ENCODE results near the gene SLC8A2.
"Not testable (repeated sequence)": the region's sequence is repeated elsewhere in the genome, so short reads cannot be mapped to it uniquely, and the experiment has no call there.

The SLC8A2 gene

DNA sequence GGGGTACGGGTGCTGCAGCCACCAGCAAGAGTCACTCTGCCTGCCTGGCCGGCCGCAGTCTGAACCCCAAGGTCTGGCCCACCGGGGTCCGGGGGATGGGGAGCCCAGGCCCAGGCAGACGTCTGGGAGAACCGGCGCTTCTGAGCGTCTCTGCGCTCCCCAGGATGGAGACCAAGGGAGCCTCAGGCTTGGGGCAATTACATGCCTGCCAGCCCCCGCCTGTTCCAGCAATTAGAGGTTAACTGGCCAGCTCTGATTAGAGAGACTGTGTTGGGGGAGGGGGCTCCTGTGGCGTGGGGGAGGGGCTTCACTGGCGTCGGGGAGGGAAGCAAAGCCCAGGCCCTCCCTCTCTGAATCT, 64.3 kb downstream of the SLC8A2 start:
- no peak for DNase-seq

- DNase-seq = no peak
These were observed 64.8 kb downstream of the SLC8A2 start for GRCh38 chr19:47406711-47407416.

DNA sequence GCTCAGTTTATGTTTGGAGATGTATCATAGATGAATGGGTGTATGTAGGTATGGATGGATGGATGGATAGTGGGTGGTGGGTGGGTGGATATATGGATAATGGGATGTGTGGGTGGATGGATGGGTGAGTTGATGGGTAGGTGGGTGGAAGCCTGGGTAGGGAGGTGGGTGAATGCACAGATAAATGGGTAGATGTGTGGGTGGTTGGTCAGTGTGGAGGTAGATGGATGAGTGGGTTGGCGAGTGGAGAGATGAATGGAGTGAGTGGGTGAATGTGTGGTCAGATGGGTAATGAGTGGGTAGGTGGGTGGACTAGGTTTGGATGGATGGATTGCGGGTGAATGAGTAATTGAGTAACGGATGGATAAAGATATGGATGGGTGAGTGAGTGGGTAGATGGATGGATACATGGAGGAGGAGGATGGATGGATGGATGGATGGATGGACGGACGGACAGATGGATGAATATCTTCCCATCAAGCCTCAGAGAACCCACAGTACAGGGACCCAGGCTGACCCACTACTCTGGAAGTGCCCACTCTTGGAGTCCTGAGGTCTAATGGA, 65.8 kb downstream of the SLC8A2 start:
- DNase-seq = no peak

- no peak for DNase-seq
These were observed 66.5 kb downstream of the SLC8A2 start for GRCh38 chr19:47405197-47405550.

DNA sequence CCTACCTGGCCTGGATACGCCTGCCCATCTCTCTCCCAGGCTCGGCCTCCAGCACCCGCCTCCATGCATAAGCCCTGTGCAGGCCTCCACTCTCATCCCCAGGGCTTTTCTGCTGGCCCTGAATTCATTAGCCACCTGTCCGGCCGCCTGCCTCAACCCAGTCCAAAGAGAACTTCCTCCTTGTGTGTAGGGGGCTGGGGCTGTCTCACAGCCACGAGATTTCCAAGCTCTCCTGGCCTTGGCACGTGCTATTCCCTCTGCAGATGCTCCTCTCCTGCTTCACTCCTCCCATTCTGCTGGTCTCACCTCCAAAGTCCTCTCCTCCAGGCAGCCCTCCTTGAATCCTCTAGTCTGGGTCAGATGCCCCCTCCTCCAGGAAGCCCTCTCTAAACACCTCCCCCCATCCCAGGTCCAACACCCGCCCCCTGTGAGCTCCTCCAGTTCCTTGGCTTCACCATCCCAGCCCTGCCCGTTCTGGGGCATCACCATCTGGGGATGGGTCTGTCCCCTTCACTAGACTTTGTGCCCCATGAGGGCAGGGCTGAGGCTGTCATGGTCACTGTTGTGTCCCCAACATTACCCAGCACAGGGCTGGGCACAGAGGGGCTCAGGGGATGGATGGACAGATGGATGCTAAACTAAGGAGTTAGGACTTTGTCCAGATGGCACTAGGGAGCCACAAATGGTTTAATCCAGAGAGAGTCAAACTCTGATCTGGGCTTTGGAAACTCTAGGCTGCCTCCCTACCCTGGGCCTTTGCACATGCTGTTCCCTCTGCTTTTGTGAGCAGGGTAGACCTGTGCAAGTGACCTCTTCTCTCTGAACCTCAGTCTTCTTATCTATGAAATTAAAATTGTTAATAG, 67.1 kb downstream of the SLC8A2 start:
- no peak for DNase-seq

GRCh38 chr19:47402504-47402903, 69.2 kb downstream of the SLC8A2 start:
- no peak for DNase-seq

DNA sequence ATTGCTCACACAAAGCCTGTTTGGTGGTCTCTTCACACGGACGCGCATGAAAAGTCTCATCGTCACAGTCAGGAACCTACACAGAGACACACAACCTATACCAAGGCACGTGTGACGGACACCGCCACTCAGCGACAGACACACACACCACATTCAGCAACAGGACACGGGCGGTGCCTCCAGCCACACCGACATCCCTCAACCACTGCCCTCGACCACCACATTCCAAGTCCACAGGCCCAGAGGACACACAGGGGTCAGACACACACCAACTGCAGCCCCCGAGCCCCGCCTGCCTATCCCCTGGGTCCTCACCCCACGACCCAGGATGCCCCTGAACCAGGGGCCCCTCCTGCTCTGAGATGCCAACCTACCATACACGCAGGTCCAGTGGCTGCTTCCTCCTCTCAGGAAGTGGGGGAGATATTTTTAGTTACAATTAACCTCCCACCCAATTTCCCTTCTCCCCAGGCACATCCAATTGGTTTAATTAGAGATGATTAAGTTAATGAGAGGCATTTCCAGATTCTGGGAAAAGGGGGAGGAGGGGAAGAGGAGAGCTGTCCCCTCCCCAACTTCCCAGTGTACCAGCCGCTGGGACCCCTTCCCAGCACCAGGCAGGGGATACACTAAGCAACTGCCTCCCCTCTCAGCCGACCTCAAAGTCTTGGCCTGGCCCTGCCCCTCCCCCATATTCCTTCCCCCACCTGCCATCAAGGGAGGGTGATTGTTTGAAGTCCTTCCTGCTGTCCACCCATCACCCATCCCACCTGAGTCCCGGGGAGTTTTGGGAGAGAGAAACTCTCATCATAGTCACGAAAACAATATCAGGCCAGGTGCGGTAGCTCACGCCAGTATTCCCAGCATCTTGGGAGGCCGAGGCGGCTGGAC, 72.7 kb downstream of the SLC8A2 start:
- DNase-seq = no peak

GRCh38 chr19:47391510-47392223, 80.0 kb downstream of the SLC8A2 start:
- DNase-seq = peak; percentile 80

DNA sequence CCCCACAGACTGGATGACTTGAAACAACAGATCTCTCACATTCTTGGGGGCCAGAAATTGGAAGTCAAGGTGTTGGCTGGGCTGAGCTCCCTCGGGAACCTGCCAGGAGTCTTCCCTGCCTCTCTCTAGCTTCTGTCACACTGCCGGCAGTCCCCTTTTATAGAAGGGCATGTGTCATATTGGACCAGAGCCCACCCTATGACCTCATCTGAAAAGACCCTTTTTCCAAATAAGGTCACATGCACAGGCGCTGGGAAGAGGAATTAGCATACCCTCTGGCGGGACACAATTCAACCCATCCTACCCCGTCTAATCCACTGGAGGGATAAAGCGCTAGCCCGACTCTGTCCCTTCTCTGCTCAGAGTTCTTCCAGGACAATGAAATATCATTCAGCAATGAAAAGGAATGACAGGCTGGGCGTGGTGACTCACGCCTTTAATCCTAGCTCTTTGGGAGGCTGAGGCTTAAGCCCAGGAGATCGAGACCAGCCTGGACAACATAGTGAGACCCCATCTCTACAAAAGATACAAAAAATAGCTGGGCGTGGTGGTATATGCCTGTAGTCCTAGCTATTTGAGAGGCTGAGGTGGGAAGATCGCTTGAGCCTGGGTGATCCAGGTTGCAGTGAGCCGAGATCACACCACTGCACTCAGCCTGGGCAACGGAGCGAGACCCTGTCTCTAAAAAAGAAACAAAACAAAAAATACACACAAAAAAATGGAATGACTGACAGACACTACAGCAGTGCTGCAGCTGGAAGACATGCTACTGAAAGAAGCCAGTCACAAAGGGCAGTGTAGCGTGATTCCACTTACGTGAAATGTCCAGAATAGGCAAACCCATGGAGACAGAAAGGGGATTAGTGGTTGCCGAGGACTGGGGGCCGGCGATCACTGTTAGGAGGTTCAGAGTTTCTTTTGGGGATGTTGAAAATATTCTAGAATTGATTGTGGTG, 80.9 kb downstream of the SLC8A2 start:
- DNase-seq = peak; percentile 51

- no peak for DNase-seq
These were observed 82.5 kb downstream of the SLC8A2 start for GRCh38 chr19:47389150-47389556.

DNA sequence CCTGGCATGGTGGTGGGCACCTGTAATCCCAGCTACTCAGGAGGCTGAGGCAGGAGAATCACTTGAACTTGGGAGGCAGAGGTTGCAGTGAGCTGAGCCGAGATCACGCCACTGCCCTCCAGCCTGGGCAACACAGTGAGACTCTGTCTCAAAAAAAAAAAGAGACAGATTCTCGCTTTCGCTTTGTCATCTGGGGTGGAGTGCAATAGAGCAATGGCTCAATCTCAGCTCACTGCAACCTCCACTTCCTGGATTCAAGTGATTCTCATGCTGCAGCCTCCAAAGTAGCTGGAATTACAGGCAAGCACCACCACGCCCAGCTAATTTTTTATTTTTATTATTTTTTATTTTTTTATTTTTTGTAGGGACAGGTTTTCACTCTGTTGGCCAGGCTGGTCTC, 83.0 kb downstream of the SLC8A2 start:
- not testable (repeated sequence) for DNase-seq

- DNase-seq = not testable (repeated sequence)
These were observed 84.1 kb downstream of the SLC8A2 start for GRCh38 chr19:47387623-47388022.

DNA sequence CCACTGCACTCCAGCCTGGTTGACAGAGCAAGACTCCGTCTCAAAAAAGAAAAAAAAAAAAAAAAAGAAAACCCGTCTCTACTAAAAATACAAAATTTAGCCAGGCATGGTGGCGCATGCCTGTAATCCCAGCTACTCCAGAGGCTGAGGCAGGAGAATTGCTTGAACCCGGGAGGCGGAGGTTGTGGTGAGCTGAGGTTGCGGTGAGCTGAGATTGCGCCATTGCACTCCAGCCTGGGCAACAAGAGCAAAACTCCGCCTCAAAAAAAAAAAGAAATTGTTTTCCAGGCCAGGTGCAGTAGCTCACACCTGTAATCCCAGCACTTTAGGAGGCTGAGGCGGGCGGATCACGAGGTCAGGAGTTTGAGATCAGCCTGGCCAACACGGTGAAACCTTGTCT, 85.1 kb downstream of the SLC8A2 start:
- DNase-seq = not testable (repeated sequence)

- not testable (repeated sequence) for DNase-seq
These were observed 87.2 kb downstream of the SLC8A2 start for GRCh38 chr19:47384533-47384932.

GRCh38 chr19:47383890-47384289, 87.8 kb downstream of the SLC8A2 start:
- not testable (repeated sequence) for DNase-seq

DNA sequence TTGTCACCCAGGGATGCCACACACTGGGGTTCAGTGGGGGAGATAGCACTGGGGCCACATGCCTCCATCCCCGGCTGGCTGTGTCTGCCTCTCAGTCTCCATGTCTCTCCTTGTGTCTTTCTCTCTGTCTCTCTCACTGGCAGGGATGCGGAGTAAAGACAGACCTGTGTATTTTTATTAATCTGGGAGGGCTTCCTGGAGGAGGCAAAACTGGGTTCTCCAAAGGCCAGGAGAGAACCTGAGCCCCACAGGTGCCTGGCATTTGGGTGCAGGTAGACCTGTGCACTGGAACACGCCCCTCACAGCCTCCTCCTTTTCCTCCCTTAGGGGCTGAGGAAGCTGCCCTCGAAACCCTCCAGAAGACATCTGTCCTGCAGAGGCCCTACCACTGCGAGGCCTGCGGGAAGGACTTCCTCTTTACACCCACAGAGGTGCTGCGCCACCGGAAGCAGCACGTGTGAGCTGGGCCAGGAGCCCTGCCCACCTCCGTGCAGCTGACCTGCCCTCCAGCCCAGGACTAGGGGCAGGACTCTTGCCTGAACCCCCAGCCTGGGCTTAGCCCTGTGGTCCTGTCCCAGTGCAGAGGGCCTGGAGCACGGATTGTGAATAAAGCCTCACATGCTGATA, 89.9 kb downstream of the SLC8A2 start:
- DNase-seq = no peak

DNA sequence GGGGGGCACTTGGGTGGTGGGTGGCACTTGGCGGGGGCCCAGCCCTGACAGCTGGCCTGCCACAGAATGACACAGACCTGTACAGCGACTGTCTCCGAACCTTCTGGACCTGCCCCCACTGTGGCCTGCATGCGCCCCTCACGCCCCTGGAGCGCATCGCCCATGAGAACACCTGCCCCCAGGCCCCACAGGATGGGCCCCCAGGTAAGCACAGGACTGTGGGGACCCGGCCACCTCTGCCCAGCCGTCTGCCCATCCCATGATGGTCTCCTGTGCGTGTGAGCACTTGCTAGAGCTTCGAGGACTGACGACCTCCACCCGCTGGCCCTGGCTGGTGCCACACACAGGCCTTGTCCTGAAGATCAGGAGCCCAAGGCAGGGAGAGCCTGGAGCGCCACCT, 90.6 kb downstream of the SLC8A2 start:
- DNase-seq = no peak

DNA sequence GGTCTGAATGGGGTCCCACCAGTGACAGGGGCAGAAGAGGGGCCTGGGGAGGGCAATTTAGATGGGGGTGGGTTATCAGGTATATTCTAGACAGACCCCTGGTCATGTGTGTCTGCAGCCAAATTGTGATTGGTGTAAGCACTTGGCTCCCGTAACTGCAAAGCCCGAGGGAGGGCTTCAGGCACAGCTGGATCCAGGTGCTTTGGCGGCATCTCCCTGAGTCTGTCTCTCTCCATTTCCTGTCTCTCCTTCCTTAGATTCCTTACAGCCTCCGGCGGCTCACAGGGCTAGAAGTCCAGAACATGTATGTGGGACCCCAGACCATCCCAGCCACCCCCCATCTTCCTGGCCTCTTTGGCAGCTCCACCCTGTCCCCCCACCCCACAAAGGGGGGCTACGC, 91.1 kb downstream of the SLC8A2 start:
- DNase-seq = no peak

- DNase-seq = peak; percentile 85
These were observed 92.2 kb downstream of the SLC8A2 start for GRCh38 chr19:47379381-47379938.

- DNase-seq = no peak
These were observed 93.4 kb downstream of the SLC8A2 start for GRCh38 chr19:47378246-47378645.
